ENCODE data around the gene CD63.

The CD63 gene

GRCh38 chr12:55739025-55739378, 10.2 kb upstream of the CD63 start:
- no peak for DNase-seq (ENCODE audit: low read depth in 2 of 2)

DNA sequence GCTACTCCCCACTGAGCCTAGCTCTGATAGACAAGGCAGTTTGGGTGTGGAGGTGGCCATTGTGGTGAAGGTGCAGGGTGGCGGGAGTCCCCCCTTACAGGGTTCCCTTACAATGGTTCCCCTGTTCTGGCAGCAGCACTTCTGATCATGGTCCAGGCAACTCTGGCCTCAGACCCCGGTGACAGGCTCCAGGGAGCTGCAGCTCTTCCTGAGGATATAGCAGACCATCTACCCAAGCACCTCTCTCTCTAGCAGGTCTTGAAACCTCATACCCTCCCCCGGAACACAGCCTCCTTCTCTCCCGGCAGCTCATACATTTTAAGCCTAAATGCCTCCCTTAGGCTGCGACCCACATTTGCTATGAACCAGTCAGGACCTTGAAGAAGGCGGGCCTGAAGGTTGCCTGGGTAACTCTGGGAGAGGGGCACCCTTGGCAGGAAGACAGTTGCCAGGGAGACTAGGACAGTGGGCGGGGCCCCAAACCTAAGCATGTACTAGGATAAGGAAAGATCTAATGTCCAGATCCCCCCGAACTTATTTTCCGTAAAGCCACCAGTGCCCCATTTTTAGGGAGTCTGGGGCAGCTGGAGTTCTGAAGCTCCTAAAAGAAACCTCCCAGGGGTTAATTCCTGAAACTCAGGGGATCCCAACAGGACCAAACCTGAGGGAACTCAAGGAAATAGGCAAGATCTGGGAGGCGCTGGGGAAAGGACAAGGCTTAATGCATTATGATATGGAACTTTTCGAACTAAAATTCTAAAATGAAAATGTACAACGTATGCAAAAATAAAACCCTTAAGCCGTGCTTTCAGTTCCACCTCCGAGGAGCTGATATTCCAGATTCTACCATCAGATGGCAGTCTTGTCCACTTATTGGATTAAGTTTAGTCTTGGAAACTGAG, 9.6 kb upstream of the CD63 start:
- DNase-seq (ENCODE audit: low read depth in 2 of 2) = peak in 1 of 2 donors; percentile 61

- DNase-seq (ENCODE audit: low read depth in 2 of 2) = no peak
Measured at GRCh38 chr12:55737581-55738122, 8.8 kb upstream of the CD63 start.

DNA sequence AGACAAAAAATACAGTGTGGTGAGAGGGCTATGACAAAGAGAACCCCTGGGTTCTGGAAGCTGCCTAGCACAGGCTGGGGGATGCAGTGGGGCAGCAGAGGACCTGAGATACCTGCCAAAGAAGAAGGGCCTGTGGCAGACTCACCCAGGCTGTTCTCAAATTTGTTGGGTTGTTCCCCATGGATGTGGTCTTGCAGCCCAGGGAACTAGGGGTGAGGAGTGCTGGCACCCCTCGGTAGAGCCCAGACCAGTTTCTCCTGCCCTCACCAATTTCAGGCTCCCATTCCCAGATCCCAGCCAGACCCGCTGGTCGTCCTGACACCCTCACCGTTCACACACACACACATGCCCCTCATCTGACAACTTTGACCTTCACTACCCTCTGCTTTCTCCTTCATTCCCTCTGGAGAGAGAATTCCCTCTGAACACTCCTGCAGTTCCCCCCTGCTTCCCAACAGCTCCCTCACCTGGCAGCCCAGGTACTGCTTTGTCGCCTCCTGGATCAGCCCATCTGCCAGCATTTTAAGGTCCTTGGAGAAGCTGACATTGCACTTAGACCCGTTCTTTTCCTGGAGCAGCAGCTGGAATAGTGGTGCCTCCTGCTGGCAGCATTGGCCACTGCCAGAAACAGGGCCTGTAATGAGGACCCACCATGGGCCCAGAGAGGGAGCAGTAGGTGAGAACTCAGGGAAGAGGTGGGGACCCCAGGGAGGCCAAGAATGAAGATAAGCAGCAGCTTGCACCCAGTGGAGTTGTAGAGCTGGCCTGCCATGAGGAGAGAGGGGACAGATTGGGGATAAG, 8.2 kb upstream of the CD63 start:
- no peak for DNase-seq (ENCODE audit: low read depth in 2 of 2)

GRCh38 chr12:55736076-55736475, 7.3 kb upstream of the CD63 start:
- no peak for DNase-seq (ENCODE audit: low read depth in 2 of 2)

- DNase-seq (ENCODE audit: low read depth in 2 of 2) = no peak
Measured at GRCh38 chr12:55734595-55734994, 5.8 kb upstream of the CD63 start.

- no peak for DNase-seq (ENCODE audit: low read depth in 2 of 2)
Measured at GRCh38 chr12:55733858-55734257, 5.0 kb upstream of the CD63 start.

- no peak for DNase-seq (ENCODE audit: low read depth in 2 of 2)
Measured at GRCh38 chr12:55733021-55733555, 4.3 kb upstream of the CD63 start.

DNA sequence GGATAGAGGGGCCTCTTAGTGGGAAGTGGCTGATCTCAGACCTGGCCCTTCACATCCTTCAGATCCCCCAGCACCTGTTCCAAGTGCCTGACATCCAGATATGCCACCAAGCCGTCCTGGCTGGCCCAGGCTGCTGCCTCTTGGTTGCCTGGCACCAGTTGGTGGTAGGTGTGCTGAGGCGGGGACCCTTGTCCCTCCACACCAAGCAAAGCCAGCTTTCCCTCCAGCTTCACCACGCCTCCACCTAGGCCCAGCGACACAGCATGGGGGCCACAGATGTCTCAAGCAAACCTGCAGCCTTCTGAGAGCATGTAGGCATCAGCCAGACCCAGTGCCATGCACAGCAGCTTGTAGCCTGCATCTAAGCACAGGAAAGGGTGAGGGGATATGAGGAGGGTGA, 3.5 kb upstream of the CD63 start:
- DNase-seq (ENCODE audit: low read depth in 2 of 2) = no peak

DNA sequence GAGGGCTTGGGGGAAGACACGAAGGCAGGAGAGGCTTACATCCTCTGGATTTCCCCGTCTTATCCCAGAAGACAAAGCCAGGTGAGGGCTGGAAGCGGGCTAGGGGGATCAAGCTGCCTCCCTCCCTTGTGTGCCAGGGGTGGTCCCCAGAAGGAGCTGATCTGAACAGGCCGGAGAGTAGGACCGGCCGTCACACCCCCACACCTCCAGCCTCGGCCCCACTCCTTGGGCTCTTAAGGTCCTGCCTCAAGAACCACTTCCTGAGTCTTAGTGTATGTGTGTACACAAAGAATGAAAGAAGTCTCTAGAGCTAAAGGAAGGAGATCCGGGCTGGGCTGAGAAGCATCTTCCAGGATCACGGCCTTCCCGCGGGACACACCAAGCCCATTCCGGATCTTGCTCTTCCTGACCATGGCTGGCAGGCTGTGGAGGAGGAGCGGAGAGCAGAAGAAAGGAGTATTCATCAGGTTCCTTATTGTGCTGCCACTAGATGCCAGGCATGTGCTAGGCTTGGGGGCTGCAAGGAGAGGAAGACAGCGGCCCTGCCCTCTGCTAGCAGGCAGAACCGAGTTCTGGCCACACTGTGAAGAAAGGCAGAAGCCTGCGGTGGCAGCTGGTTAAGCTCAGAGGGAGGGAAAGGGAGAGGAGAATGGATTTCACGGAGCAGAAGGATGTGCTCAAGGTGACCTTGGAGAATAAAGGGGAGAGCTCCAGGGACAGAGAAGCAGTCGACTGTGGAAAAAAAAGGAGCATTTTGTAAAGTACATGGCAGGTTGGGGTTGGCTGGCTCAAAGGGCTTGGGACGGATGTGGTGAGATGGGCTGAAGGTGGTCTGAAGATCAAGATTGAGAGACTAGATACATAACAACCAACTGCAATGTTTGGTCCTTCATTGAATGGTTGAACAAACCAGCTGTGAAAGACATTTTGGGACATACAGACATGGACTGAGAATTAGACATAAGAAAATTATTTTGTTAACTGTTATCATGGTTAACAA, 1.3 kb upstream of the CD63 start:
- no peak for DNase-seq (ENCODE audit: low read depth in 2 of 2)

DNA sequence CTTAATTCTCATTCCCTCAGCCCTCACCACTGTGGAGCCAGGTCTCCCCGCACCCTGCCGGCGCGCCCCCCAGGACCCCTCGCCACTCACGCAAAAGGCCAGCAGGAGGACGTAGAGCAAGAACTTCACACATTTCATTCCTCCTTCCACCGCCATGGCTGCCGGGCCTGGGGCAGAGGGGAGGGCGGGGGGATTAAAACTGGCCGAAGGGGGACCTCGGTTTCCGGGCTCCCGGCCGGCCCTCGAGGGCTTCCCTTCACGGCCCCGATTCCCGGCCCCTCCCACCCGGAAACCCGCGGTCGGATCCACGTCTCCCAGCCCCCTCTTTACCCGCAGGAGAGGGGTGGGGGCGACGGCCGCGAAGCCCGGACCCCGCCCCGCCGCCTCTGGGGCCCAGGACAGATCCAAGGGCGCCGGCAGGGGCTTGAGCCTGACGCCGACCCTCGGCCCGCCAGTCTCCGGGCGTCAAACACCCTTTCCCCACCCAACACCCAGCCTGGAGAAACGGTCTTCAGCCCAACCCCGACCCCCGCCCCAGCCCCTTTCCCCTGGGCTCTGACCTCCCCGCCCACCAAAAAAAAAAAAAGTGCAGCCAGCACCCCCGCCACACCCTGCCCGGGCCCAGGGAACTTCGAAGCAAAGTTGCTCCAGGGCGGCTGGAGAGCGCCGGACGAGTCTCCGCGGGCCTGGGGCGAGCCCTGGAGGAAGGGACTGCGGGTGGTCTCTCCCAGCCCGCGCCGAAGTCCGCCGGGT, 447 bp downstream of the CD63 start:
- DNase-seq (ENCODE audit: low read depth in 2 of 2) = no peak

- DNase-seq (ENCODE audit: low read depth in 2 of 2) = no peak
Measured at GRCh38 chr12:55727643-55728185, 1.1 kb downstream of the CD63 start.

GRCh38 chr12:55726971-55727370, 1.8 kb downstream of the CD63 start:
- DNase-seq (ENCODE audit: low read depth in 2 of 2) = no peak

GRCh38 chr12:55725556-55725955, 3.3 kb downstream of the CD63 start:
- no peak for DNase-seq (ENCODE audit: low read depth in 2 of 2)

GRCh38 chr12:55724940-55725309, 3.9 kb downstream of the CD63 start:
- DNase-seq (ENCODE audit: low read depth in 2 of 2) = no peak

GRCh38 chr12:55724226-55724939, 4.4 kb downstream of the CD63 start:
- DNase-seq (ENCODE audit: low read depth in 2 of 2) = no peak

DNA sequence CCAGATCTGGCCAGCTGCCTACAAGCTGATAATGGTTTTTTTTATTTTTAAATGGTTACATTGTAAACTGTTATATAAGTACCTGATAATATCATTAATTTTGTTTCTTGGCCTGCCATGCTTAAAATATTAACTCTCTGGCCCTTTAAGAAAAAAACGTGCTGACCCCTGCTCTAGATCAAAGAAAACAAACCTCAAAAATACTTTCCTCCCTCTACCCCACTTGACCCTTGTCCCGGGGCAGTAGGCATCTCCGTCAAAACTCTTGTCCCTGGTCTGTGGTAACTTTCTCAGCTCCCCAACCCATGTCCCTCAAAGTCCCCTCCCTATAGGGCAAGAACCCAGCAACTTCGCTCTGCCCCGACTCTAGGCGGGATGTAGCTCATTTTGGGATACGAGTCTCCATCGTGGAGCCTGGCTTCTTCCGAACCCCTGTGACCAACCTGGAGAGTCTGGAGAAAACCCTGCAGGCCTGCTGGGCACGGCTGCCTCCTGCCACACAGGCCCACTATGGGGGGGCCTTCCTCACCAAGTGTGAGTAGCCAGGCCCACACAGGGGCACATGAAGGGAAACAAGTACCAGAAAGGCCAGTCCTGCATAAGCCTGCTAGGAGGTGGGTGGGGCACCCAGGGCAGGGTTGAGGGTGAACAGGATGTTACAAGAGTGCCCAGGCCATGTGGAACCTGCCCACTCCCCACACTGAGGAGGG, 5.1 kb downstream of the CD63 start:
- no peak for DNase-seq (ENCODE audit: low read depth in 2 of 2)

- DNase-seq (ENCODE audit: low read depth in 2 of 2) = no peak
Measured at GRCh38 chr12:55722948-55723347, 5.9 kb downstream of the CD63 start.

Data from stimulated activated CD8-positive, alpha-beta memory T cell treated with anti-CD3 and anti-CD28 coated beads, Interleukin-15, amount 100 ng/mL, for 4 hours (primary cell).